Bronchial epithelial cell (primary cell): ENCODE data around the gene CUEDC1. TPM values are rescaled to one million over a fixed set of nuclear protein-coding genes. Genes with fewer than 3 reads are reported as not detected.

Experiments
- DNase-seq: peaks from one replicate; pipeline ENCODE4 v3.0.0-alpha.2; 2010; ENCODE audit warnings: low read depth
- FAIRE-seq: peaks from 2 replicates; lab custom pipeline; 2011; peaks lifted over from hg19 to GRCh38; lab: Jason Lieb, UNC
- H3K27me3 ChIP-seq: 2 replicates; pipeline ENCODE4 v1.5.1; 2011; ENCODE audit warnings: low read length; ENCODE audit not compliant: control insufficient read depth, insufficient read depth
- H3K36me3 ChIP-seq: 2 replicates; pipeline ENCODE4 v1.5.1; 2011; ENCODE audit warnings: low read length; ENCODE audit not compliant: control insufficient read depth, insufficient read depth
- H3K4me3 ChIP-seq: 2 replicates; pipeline ENCODE4 v1.5.1; 2011; ENCODE audit warnings: mild to moderate bottlenecking, low read depth, low read length, control low read depth
- total RNA-seq: library from RNA; depleted of rRNA; stranded (reverse); fragments of >200 nt; gene quantifications from 2 replicates; pipeline ENCODE4 v1.2.1, GENCODE V29; 2014
- TF ChIP-seq, protein P1 (sequence below): IDR thresholded peaks from 2 replicates; pipeline ENCODE4 v1.5.1; 2011; ENCODE audit warnings: mild to moderate bottlenecking, moderate library complexity, low read length, control low read depth, inconsistent platforms; ENCODE audit not compliant: insufficient read depth, severe bottlenecking

Gene CUEDC1
- total RNA-seq, 1 donor from 2014 or later, result 3.4 TPM

DNA sequence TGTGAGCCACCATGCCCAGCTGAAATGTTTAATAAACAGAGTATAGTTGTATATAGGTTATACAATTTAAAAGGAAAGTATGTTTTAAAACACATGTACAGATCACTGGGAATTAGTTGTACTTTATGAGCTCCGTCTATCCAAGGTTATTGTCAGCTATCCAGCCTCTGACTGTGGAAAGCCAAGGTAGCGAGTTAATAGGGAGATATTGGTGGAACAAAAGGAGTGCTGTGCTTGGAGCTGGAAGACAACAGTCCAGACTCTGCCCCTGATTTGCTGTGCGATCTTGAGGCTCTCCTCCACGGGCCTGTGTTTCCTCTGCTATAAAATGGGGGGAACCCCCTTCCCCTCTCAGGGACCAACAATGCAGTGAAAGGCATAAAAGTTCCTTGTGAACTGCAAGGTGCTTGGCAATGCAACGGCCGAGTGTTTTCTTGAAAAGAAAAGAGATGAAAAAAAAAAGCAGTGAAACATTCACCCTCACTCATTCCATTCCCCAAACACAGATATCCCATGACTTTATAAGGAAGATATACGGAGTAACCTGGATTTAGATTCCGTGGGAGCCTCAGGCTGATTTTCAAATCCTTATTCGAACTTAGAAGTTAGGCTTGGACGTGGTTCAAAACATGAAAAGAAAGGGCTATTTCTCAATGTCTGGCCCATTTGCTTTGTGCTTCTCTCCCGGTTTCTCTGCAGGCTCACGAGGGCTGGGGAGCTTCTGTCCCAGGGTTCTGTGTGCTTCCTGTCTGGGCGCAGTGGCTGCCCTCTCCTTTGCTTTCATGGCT is 34.1 kb downstream of the CUEDC1 start:
- Histone ChIP-seq H3K36me3 (no peaks in the 10 kb centered on the region), H3K4me3 (no peak overlapping the region), H3K27me3 (no peaks in the 10 kb centered on the region)
- no peak for DNase-seq
- no peak for FAIRE-seq
- TF ChIP-seq, protein P1, sequence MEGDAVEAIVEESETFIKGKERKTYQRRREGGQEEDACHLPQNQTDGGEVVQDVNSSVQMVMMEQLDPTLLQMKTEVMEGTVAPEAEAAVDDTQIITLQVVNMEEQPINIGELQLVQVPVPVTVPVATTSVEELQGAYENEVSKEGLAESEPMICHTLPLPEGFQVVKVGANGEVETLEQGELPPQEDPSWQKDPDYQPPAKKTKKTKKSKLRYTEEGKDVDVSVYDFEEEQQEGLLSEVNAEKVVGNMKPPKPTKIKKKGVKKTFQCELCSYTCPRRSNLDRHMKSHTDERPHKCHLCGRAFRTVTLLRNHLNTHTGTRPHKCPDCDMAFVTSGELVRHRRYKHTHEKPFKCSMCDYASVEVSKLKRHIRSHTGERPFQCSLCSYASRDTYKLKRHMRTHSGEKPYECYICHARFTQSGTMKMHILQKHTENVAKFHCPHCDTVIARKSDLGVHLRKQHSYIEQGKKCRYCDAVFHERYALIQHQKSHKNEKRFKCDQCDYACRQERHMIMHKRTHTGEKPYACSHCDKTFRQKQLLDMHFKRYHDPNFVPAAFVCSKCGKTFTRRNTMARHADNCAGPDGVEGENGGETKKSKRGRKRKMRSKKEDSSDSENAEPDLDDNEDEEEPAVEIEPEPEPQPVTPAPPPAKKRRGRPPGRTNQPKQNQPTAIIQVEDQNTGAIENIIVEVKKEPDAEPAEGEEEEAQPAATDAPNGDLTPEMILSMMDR, result no peak

DNA sequence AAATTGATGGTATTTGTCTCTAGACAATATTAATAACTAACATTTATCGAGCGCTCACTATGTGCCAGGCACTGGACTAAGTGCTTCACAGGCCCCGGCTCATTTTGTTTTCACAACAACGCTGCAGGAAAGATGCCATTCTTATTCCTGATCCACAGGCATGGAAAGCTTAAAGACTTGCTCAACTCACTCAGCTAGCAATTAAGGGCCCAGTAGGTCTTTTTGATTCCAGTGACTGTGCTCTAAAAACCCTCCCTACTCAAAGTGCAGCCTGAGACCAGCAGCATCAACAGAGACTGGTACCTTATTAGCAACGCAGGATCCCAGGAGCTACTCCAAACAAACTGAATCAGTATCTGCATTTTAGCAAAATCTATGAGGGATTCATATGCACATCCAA is 35.3 kb downstream of the CUEDC1 start:
- Histone ChIP-seq H3K27me3 (no peaks in the 10 kb centered on the region), H3K4me3 (no peak overlapping the region), H3K36me3 (no peaks in the 10 kb centered on the region)
- FAIRE-seq (no peak), DNase-seq (no peak)
- TF ChIP-seq, protein P1, result no peak

DNA sequence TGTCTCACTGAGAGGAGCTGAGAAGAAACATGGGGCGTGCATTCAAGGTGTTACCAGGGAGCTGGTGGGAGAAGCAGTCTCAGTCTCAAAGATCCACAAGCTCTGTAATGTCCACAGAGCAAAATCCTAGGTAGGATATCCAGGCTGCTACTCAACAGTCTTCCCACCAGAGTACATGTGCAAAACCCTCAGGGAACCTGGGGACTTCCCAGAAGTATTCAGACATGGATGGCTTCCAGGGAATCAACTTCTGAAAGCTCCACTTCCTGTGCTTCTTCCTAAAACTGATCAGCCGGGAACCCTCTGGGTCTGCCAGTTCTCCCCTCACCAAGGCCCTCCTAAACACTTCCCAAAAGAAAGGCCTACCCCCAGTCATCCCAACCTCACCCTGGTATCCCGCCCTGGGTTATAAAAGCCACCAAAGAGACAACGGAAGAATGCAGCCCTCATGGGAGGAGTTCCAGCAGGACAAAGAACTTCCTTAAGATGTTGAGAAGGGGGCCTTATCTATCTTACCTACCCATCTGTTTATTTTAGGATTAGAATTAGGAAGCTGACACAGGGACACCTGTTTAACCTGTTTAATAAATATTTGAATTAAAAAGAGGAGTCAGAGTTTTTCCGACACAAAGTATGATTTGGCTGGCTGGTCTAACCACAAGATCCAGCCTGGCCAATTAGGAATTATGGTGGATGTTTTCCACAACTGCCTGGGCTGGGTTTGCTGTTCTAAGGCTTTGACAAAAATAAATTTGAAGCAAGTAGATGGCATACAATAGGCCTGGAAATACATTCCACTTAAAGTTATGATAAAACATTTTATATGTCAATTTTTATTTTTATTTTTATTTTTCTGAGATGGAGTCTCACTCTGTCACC is 37.0 kb downstream of the CUEDC1 start:
- TF ChIP-seq, protein P1, result no peak
- FAIRE-seq, result no peak
- no peaks in the 10 kb centered on the region for H3K27me3 ChIP-seq
- no peaks in the 10 kb centered on the region for H3K36me3 ChIP-seq
- no peak overlapping the region for H3K4me3 ChIP-seq
- DNase-seq, result no peak

DNA sequence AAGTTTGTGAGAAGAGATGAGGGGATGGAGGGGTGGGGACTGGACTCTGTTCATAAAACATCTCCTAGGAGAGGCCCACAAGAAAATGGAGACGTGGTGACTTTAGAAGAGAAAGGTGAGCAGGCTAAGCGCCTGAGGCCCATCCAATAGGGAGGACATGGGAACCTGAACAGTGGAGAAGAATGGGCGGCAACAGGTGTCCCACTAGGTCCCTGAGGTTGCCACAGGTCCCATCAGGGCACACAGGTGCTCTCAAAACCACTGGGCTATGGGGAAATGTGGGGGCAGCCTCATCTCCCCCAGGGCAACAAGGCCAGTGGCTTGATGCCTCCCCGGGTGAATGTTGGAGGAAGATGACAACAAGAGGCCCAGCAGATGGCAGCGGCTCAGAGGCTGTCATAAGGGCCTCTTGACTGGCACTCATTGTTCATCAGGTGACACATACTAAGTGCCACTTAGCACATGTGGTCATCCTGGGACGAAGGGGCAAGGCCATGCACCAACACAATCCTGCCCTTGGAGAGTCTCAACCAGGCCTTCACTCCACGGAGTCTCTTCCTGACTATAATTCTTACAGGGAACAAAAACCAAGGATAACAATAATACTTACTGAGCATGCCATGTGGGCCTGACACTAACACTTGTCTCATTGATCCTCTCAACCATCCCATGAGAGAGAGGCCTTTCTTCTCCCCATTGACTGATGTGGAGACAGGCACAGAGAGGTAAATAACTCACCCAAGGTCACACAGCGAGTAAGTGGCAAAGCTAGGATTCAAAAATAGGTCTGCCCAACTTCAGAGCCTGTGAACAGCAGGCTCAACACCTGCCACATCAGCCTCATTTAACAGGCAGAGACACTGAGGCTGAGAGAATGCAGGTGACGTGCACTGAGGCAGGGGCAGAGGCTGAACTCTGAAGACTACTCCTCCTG is 38.0 kb downstream of the CUEDC1 start:
- FAIRE-seq, result no peak

More for the DNA sequence above, 38.0 kb downstream of the CUEDC1 start:
- Histone ChIP-seq H3K36me3 (no peaks in the 10 kb centered on the region), H3K4me3 (no peak overlapping the region), H3K27me3 (no peaks in the 10 kb centered on the region)
- TF ChIP-seq, protein P1, result no peak
- DNase-seq, result no peak
